ENCODE data around the gene FAM216B. TPM values are rescaled to one million over a fixed set of nuclear protein-coding genes. Genes with fewer than 3 reads are reported as not detected.
"Not testable (repeated sequence)": the region's sequence is repeated elsewhere in the genome, so short reads cannot be mapped to it uniquely, and the experiment has no call there.

Gene FAM216B
- total and polyA plus RNA-seq, 9 of the 15 experiments (the other 6 are each of a cell fraction or from before 2014, with no cell fraction given): not detected

DNA sequence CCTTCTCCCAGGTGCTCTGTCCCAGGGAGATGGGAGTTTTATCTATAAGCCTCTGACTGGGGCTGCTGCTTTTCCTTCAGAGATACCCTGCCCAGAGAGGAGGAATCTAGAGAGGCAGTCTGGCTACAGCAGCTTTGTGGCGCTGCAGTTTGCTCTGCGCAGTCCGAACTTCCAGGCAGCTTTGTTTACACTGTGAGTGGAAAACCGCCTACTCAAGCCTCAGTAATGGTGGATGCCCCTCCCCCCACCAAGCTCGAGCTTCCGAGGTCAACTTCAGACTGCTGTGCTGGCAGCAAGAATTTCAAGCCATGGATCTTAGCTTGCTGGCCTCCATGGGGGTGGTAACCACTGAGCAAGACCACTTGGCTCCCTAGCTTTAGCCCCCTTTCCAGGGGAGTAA lies 4.8 kb upstream of the FAM216B start:
- H3K9me3 ChIP-seq (replicated peaks; ENCODE audit: control insufficient read depth, insufficient read depth, low read depth, low read length); H3K4me3 ChIP-seq; H3K36me3 ChIP-seq (ENCODE audit: control insufficient read depth, insufficient read depth, low read length); H3K27me3 ChIP-seq (ENCODE audit: control insufficient read depth in 2 of 2, insufficient read depth in 2 of 2, low read length in 2 of 2); FAIRE-seq; H3K79me2 ChIP-seq (ENCODE audit: control insufficient read depth, insufficient read depth, low read length); ATAC-seq; BruUV-seq (replicated peaks); H2AFZ ChIP-seq (ENCODE audit: low read depth, low read length); in situ Hi-C loops (cut with MboI); H3K9ac ChIP-seq (ENCODE audit: insufficient read depth in 1 of 2, low read depth in 2 of 2, low read length in 2 of 2); CTCF ChIA-PET (ENCODE audit: low intra/inter-chr PET ratio); intact Hi-C loops (cut with micrococcal nuclease); H3K4me1 ChIP-seq (replicated peaks in 1 of 2; ENCODE audit: control insufficient read depth in 2 of 2, insufficient read depth in 2 of 2, low read length in 2 of 2); H3K27ac ChIP-seq (ENCODE audit: extremely low read depth, low read depth, low read length); H3K4me2 ChIP-seq (ENCODE audit: insufficient read depth, low read length); H3K9me1 ChIP-seq (ENCODE audit: control insufficient read depth, insufficient read depth, low read length); H4K20me1 ChIP-seq (replicated peaks; ENCODE audit: control insufficient read depth, insufficient read depth, low read length): not testable (repeated sequence)
- POLR2A ChIA-PET: interaction anchor here (0.6 to 0.9 kb wide), 2 partner anchors 14 to 1753 kb away, joined by 3 to 4 read pairs; no protein-coding TSS in a partner anchor
- WGBS (ENCODE audit: insufficient coverage, low coverage, missing lambda C conversion rate): 0% methylated on average over 2 of the region's 6 CpGs
- peak in 1 of 4 experiments; percentile 1 for DNase-seq (ENCODE audit: extremely low read depth in 1 of 4, low spot score in 3 of 4)

- no peak overlapping the region for H3K4me2 ChIP-seq (ENCODE audit: insufficient read depth, low read length)
- DNase-seq (ENCODE audit: extremely low read depth in 1 of 4, low spot score in 3 of 4) (no peak), FAIRE-seq (no peak), ATAC-seq (no peak)
- no peaks in the 10 kb centered on the region for H3K9me1 ChIP-seq (ENCODE audit: control insufficient read depth, insufficient read depth, low read length)
- TF ChIP-seq SPI1 (IDR thresholded peaks at IDR 0.05; ENCODE audit: borderline replicate concordance, low read depth, low read length) (no peak), SFPQ (IDR thresholded peaks at IDR 0.05; ENCODE audit: low read depth, low read length) (no peak), NCOA2 (IDR thresholded peaks at IDR 0.05; ENCODE audit: partially characterized antibody in 2 of 2) (no peak), ZNF232 (CRISPR knock-in tag; IDR thresholded peaks at IDR 0.05) (no peak), RBM17 (IDR thresholded peaks at IDR 0.05; ENCODE audit: borderline replicate concordance, low read depth, low read length) (no peak), BCL6 (CRISPR knock-in tag; IDR thresholded peaks at IDR 0.05) (no peak), HMG20B (CRISPR knock-in tag; IDR thresholded peaks at IDR 0.05) (no peak), NRF1 (conservative IDR thresholded peaks at IDR 0.05 in 1 of 2, IDR thresholded peaks at IDR 0.05 in 1 of 2) (no peak), CTCFL (IDR thresholded peaks at IDR 0.05; ENCODE audit: borderline replicate concordance, insufficient read depth, low read depth, low read length, poor library complexity, severe bottlenecking) (no peak), ZNF23 (CRISPR knock-in tag; IDR thresholded peaks at IDR 0.05) (no peak)
- intact Hi-C loops (cut with micrococcal nuclease): no loop called here
- no peak overlapping the region for H3K27ac ChIP-seq (ENCODE audit: extremely low read depth, low read depth, low read length)
- POLR2A ChIA-PET: no interaction called here
- no peak overlapping the region for H3K4me3 ChIP-seq
- in situ Hi-C loops (cut with MboI): no loop called here
- no peaks in the 10 kb centered on the region for H3K4me1 ChIP-seq (replicated peaks in 1 of 2; ENCODE audit: control insufficient read depth in 2 of 2, insufficient read depth in 2 of 2, low read length in 2 of 2)
- H4K20me1 ChIP-seq (replicated peaks; ENCODE audit: control insufficient read depth, insufficient read depth, low read length): no peaks in the 10 kb centered on the region
- H2AFZ ChIP-seq (ENCODE audit: low read depth, low read length): no peak overlapping the region
- H3K9ac ChIP-seq (ENCODE audit: insufficient read depth in 1 of 2, low read depth in 2 of 2, low read length in 2 of 2): no peak overlapping the region
- WGBS (ENCODE audit: insufficient coverage, low coverage, missing lambda C conversion rate): 0% methylated on average over 5 of the region's 5 CpGs
- BruUV-seq (replicated peaks): no TSS peak
- no peaks in the 10 kb centered on the region for H3K27me3 ChIP-seq (ENCODE audit: control insufficient read depth in 2 of 2, insufficient read depth in 2 of 2, low read length in 2 of 2)
- H3K9me3 ChIP-seq (replicated peaks; ENCODE audit: control insufficient read depth, insufficient read depth, low read depth, low read length): no peaks in the 10 kb centered on the region
- no peaks in the 10 kb centered on the region for H3K36me3 ChIP-seq (ENCODE audit: control insufficient read depth, insufficient read depth, low read length)
- CTCF ChIA-PET (ENCODE audit: low intra/inter-chr PET ratio): no interaction called here
- no peaks in the 10 kb centered on the region for H3K79me2 ChIP-seq (ENCODE audit: control insufficient read depth, insufficient read depth, low read length)
Measured at GRCh38 chr13:42777467-42777866, 3.9 kb upstream of the FAM216B start.

Data from K562 (cell line).